DMS114 treated with DMSO at 0.1 percent for 48 hours (cell line): ENCODE results near the gene HIRA.
"Not testable (repeated sequence)": the region's sequence is repeated elsewhere in the genome, so short reads cannot be mapped to it uniquely, and the experiment has no call there.

Experiments used
- DNase-seq: peaks from one replicate; lab custom pipeline; 2025; ENCODE audit not compliant: unreplicated experiment; lab: John Stamatoyannopoulos, UW

The HIRA gene

DNA sequence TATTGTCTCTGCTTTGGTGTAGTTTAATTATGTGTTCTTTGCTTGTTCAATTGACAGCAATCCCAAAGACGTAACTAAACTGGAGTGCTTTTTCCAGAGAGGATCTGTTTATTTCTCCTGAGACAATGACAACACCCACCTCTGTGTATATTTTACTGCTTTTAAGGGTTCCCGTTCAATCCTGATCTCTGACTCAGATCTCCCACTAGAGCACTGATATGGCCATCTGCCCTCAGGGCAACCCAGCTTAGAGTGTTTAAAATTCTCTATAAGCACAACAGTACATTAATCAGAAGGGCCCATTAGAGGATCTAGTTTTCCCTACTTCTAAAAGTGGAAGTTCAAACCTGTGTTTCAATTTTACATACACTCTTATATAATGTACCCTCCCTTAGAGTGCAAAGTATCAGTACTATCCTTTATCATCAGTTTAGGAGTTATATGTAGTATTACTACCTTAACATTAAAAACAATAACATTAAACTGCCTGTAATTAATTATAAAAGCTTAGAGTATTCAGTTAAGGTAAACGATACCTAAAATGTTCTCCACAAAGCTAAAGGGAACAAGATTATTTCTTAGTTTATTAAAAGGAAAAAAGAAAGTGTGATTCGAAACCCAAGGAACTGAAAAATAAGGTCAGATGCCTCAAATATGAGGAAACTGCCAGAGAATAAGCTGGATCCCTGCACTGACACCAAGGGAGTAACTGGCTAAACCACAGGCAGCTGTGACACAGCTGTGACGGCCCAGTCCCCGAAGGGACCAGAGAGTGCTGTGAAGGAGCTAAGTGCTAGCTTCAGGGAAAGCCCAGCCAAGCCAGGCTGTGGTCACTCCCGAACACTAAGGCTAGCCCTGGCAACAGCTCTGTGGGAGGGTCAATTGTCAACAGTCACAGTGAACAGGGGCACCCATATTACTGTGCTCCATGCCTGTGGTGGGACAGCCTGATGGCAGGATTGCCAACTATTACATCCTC, 32.2 kb upstream of the HIRA start:
- DNase-seq, result no peak

- no peak for DNase-seq
Observed at GRCh38 chr22:19463008-19463407, 31.5 kb upstream of the HIRA start.

DNA sequence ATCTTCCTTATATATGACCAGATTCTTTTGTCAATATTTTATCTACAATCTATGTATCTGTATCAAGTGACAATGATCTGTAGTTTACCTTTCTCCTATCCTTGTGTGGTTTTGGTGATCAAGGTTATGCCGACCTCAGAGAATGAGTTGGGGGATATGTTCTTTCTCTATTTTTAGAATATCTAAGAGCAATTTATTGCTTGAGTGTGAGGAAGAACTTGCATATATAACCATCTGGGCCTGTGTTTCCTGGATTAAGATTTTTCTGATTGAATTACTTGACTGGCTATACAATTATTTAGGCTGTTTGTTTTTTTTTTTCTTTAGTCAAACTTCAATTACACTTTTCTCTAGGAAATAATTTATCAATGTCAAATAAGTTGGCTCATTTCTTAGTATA, 30.0 kb upstream of the HIRA start:
- no peak for DNase-seq

GRCh38 chr22:19460036-19460435, 28.5 kb upstream of the HIRA start:
- DNase-seq, result no peak

GRCh38 chr22:19457828-19458428, 26.4 kb upstream of the HIRA start:
- no peak for DNase-seq

DNA sequence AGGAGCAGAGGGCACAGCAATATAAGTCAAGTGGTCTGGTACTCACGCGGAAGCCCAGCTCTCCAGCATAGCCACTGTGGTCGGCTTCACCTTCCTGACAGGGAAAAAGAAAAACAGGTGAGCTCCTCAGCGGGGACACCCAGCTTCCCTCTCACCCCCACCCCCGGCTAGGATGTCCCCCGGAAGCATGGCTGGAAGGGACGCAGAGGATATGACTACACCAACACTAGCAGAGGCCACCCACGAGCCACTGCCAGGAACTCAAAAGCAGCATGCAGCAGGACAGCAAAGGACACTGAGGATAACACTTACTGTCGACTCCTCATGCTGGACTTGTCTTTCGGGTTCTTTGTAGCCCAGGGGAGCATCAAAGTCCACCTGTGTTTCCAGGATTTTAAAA, 25.0 kb upstream of the HIRA start:
- DNase-seq, result no peak

- DNase-seq, result no peak
Observed at GRCh38 chr22:19455585-19456370, 24.2 kb upstream of the HIRA start.

GRCh38 chr22:19455033-19455432, 23.5 kb upstream of the HIRA start:
- no peak for DNase-seq

- no peak for DNase-seq
Observed at GRCh38 chr22:19454156-19454555, 22.6 kb upstream of the HIRA start.

DNA sequence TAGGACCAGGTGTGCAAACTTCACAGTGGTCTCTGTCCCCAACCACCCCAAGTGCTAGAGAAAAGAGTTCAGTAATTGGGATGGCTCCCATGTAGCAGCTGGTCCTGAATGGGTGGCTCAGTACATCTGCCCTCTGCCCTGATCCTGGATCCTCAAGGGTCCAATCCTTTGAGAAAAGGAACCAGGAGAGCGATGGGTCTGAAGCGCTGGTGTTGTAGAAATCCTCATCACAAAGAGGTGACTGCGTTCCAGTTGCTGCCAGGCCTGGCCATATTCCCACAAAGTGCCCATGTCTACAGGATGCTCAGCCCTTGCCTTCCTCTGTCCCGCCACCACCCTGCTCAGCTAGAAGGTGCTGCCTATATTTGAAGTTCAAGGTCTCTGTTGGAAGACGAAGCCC, 22.2 kb upstream of the HIRA start:
- DNase-seq, result no peak

DNA sequence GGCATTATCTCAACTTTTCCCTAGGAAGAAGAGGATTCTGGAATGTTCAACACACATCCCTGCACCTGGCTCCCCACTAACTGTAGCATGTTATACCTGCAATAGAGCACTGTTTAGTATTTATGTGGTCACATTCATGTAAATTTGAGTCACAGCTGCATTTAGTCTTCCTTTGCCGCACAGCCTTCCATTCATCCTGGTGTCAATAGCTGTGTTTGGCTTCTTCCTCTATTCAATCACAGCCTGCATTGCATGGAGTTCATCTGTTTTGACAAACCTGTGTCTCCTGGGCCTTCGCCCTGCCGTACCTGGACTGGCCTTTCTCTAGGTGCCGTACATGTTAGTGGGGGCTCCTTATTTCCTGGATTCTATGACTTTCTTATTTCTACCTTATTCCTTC, 20.0 kb upstream of the HIRA start:
- DNase-seq, result no peak

- DNase-seq, result no peak
Observed at GRCh38 chr22:19450363-19451175, 19.0 kb upstream of the HIRA start.

DNA sequence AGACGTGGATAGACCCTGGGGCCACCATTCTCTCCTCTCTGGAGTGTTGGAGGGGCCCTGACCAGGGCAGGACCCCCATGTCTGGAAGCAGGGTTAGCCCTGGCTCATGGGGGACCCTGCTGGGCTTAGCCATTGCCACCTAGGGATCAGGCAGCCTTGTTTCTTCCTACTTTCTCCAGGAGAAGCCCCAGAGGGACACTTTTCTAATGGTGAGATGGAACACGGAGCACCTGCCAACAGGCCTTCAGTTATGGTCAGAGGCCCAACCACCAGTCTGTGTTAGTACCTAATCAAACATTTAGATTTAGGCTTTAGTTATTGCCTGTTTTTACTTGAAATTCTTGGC, 17.9 kb upstream of the HIRA start:
- DNase-seq, result no peak

- DNase-seq, result no peak
Observed at GRCh38 chr22:19448739-19449421, 17.3 kb upstream of the HIRA start.

DNA sequence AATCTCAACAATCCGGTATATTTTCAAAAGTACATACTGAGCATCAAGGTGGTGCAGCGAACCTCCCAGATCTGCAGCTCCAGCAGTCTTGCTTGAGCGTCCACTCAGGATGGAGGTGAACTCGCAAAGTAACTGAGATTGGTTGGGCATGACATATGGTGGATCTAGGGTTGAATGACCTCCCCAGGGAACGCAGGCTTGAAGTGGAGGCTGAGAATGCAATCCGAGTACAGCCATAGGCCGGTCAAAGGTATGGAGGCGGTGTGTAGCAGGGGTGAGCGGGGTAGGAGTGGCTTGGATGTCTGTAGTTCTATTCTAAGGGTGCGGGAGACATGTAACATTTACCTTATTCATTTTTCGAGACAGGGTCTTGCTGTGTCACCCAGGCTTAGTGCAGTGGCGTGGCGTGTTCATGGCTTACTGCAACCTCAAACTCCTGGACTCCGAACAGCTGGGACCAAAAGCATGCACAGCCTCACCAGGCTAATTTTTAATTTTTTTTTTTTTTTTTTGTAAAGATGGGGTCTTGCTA, 16.6 kb upstream of the HIRA start:
- DNase-seq, result peak; percentile 23

- peak; percentile 90 for DNase-seq
Observed at GRCh38 chr22:19447330-19448075, 16.0 kb upstream of the HIRA start, which contains the start of gene C22orf39. Gene C22orf39, minus strand, starts transcription at chr22:19447711. Its CDS starts 23 bp downstream, at chr22:19447688.

GRCh38 chr22:19446603-19447329, 15.2 kb upstream of the HIRA start:
- DNase-seq, result no peak

- not testable (repeated sequence) for DNase-seq
Observed at GRCh38 chr22:19445279-19445982, 13.9 kb upstream of the HIRA start.
